ENCODE results near the gene ZNF462. TPM values are rescaled to one million over a fixed set of nuclear protein-coding genes. Genes with fewer than 3 reads are reported as not detected.

The ZNF462 gene
- total RNA-seq, 1 donor from 2014 or later: 28.5 TPM

GRCh38 chr9:107049046-107049802 is 186.3 kb downstream of the ZNF462 start:
- TF ChIP-seq POLR2A (IDR thresholded peaks at IDR 0.05) (no peak), POLR2AphosphoS5 (IDR thresholded peaks at IDR 0.05; ENCODE audit: insufficient read depth in 1 of 2, low read depth in 1 of 2) (no peak)
- TF ChIP-seq, protein P1, sequence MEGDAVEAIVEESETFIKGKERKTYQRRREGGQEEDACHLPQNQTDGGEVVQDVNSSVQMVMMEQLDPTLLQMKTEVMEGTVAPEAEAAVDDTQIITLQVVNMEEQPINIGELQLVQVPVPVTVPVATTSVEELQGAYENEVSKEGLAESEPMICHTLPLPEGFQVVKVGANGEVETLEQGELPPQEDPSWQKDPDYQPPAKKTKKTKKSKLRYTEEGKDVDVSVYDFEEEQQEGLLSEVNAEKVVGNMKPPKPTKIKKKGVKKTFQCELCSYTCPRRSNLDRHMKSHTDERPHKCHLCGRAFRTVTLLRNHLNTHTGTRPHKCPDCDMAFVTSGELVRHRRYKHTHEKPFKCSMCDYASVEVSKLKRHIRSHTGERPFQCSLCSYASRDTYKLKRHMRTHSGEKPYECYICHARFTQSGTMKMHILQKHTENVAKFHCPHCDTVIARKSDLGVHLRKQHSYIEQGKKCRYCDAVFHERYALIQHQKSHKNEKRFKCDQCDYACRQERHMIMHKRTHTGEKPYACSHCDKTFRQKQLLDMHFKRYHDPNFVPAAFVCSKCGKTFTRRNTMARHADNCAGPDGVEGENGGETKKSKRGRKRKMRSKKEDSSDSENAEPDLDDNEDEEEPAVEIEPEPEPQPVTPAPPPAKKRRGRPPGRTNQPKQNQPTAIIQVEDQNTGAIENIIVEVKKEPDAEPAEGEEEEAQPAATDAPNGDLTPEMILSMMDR (IDR thresholded peaks at IDR 0.05): no peak
- Histone ChIP-seq H3K36me3 (no peaks in the 10 kb centered on the region), H3K27ac (no peak overlapping the region), H3K9me3 (no peaks in the 10 kb centered on the region), H3K4me3 (no peak overlapping the region), H3K4me1 (no peaks in the 10 kb centered on the region), H3K27me3 (no peaks in the 10 kb centered on the region)
- no peak for DNase-seq (ENCODE audit: extremely low spot score in 2 of 2)
- intact Hi-C loops (cut with DNase I): no loop called here

- TF ChIP-seq, protein P1 (IDR thresholded peaks at IDR 0.05): no peak
- no peak for TF ChIP-seq POLR2A (IDR thresholded peaks at IDR 0.05)
- no peak for TF ChIP-seq POLR2AphosphoS5 (IDR thresholded peaks at IDR 0.05; ENCODE audit: insufficient read depth in 1 of 2, low read depth in 1 of 2)
- no peak overlapping the region for H3K4me3 ChIP-seq
- intact Hi-C loops (cut with DNase I): no loop called here
- no peaks in the 10 kb centered on the region for H3K27me3 ChIP-seq
- H3K36me3 ChIP-seq: no peaks in the 10 kb centered on the region
- DNase-seq (ENCODE audit: extremely low spot score in 2 of 2): no peak
- H3K27ac ChIP-seq: no peak overlapping the region
- H3K4me1 ChIP-seq: no peaks in the 10 kb centered on the region
- H3K9me3 ChIP-seq: no peaks in the 10 kb centered on the region
Observed at GRCh38 chr9:107049803-107050184, 186.8 kb downstream of the ZNF462 start.

- H3K9me3 ChIP-seq: no peaks in the 10 kb centered on the region
- intact Hi-C loops (cut with DNase I): no loop called here
- no peak overlapping the region for H3K4me3 ChIP-seq
- H3K27me3 ChIP-seq: no peaks in the 10 kb centered on the region
- no peak overlapping the region for H3K27ac ChIP-seq
- H3K4me1 ChIP-seq: no peaks in the 10 kb centered on the region
- no peaks in the 10 kb centered on the region for H3K36me3 ChIP-seq
- DNase-seq (ENCODE audit: extremely low spot score in 2 of 2): no peak
- TF ChIP-seq, protein P1 (IDR thresholded peaks at IDR 0.05): no peak
- TF ChIP-seq POLR2AphosphoS5 (IDR thresholded peaks at IDR 0.05; ENCODE audit: insufficient read depth in 1 of 2, low read depth in 1 of 2) (no peak), POLR2A (IDR thresholded peaks at IDR 0.05) (no peak)
Observed at GRCh38 chr9:107051392-107051791, 188.4 kb downstream of the ZNF462 start.

GRCh38 chr9:107054146-107054545 is 191.2 kb downstream of the ZNF462 start:
- no peak for DNase-seq (ENCODE audit: extremely low spot score in 2 of 2)
- H3K27ac ChIP-seq: no peak overlapping the region
- H3K9me3 ChIP-seq: no peaks in the 10 kb centered on the region
- H3K27me3 ChIP-seq: no peaks in the 10 kb centered on the region
- TF ChIP-seq POLR2A (IDR thresholded peaks at IDR 0.05) (no peak), POLR2AphosphoS5 (IDR thresholded peaks at IDR 0.05; ENCODE audit: insufficient read depth in 1 of 2, low read depth in 1 of 2) (no peak)
- TF ChIP-seq, protein P1 (IDR thresholded peaks at IDR 0.05): no peak
- H3K4me1 ChIP-seq: no peaks in the 10 kb centered on the region
- H3K4me3 ChIP-seq: no peak overlapping the region
- no peaks in the 10 kb centered on the region for H3K36me3 ChIP-seq
- intact Hi-C loops (cut with DNase I): no loop called here

- no peak for DNase-seq (ENCODE audit: extremely low spot score in 2 of 2)
- Histone ChIP-seq H3K36me3 (no peaks in the 10 kb centered on the region), H3K9me3 (no peaks in the 10 kb centered on the region), H3K4me3 (no peak overlapping the region), H3K27me3 (no peaks in the 10 kb centered on the region), H3K4me1 (no peaks in the 10 kb centered on the region), H3K27ac (no peak overlapping the region)
- intact Hi-C loops (cut with DNase I): no loop called here
- TF ChIP-seq, protein P1 (IDR thresholded peaks at IDR 0.05): no peak
- TF ChIP-seq POLR2A (IDR thresholded peaks at IDR 0.05) (no peak), POLR2AphosphoS5 (IDR thresholded peaks at IDR 0.05; ENCODE audit: insufficient read depth in 1 of 2, low read depth in 1 of 2) (no peak)
Observed at GRCh38 chr9:107059220-107059619, 196.3 kb downstream of the ZNF462 start.

Data from vagina (tissue), 2 donors.